Fibroblast of gingiva (primary cell): ENCODE measurements around the gene ATG14.
"Not testable (repeated sequence)": the region's sequence is repeated elsewhere in the genome, so short reads cannot be mapped to it uniquely, and the experiment has no call there.

Experiments
- DNase-seq: peaks from one replicate; pipeline ENCODE4 v3.0.0-alpha.2; 2011; ENCODE audit warnings: low read depth

Gene ATG14

DNA sequence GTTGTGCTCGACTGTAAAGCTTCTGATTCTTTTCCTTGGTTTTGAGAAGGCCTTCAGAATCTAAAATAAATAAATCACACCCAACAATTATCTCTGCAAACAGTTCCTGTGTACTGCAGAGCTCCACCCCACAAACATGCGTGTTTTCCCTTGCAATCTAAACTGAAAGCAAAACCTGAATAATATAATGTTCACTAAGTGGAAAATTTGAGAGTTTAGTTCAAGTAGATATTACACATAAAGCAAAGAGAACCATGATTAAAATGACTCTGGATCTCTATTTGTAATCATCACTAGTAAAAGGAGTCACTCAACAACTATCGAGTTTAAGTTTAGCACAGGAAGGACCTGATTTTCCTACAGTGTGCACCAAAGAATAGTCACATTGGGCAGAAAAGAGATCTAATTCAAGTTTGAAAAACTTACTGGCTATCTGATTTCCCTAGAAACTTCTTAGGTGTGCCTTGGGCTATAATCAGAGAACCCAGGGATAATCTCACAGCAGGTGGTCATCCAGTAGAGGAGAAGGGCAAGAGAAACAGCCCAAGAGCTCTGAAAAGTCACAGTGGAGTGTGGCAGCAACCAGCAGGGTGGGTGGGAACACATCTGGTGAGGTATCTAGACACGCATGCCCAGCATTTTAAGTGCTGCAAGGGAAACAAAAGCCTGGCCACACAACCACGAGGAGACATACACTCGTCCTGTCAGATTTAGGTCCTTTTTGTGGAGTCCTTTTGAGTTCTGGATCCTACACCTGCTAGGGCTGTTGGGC lies 25.4 kb downstream of the ATG14 start:
- no peak for DNase-seq

DNA sequence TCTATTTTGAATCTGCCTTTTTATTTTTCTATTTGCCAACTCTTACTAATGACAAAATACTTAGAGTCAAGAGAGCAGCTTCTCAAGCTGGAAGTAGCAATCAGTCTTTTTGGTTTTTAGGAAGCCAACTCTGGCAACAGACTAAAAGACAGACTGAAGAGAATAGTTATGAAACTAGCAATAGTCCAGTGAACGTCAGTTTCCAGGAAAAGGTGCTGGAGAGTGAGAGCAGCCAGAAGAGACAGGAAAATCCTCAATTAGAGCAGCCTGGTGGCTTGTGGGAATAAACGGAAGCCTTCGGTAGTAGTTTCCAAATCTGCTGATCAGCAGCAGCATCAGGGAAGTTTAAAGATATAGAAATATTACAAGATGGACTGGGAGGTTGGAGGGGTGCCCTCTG lies 27.1 kb downstream of the ATG14 start:
- DNase-seq, result no peak

GRCh38 chr14:55383541-55384140 lies 28.0 kb downstream of the ATG14 start:
- no peak for DNase-seq

- not testable (repeated sequence) for DNase-seq
Measured at GRCh38 chr14:55383056-55383466, 28.6 kb downstream of the ATG14 start.

GRCh38 chr14:55382483-55382882 lies 29.1 kb downstream of the ATG14 start:
- DNase-seq, result no peak

- no peak for DNase-seq
Measured at GRCh38 chr14:55381561-55381960, 30.1 kb downstream of the ATG14 start.

- no peak for DNase-seq
Measured at GRCh38 chr14:55381040-55381439, 30.6 kb downstream of the ATG14 start.

DNA sequence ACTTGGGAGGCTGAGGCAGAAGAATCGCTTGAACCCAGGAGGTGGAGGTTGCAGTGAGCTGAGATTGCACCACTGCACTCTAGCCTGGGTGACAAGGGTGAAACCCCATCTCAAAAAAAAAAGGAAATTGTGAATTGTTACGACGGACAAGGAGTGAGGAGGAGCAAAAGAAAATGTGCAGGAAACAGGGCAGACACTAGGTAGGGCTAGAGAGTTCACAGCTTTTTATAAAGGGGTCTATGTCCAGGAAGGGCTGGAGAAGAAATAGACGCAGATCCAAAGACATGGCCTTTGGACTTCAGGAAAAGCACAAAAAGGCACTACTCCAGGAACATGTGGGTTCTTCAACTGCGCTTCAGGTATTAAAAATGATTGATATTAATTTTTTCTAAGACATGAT lies 34.4 kb downstream of the ATG14 start:
- no peak for DNase-seq

DNA sequence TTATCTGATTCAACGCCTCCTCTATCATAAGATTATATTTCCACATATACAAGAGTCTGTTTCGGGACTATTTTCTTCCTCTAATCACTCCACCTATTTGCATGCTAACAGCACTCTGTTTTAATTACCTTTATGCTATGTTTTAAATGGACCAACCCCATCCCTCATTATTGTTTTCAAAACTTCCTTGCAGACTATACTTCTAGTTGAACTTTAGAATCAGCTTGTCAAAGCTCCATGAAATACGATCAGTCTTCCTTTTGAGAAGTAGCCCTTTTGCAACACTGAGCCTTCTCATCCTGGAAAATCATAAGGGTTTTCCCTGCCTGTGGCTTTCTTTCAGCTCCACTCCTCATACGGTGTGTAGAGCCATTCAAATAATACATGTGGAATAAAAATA lies 36.9 kb downstream of the ATG14 start:
- DNase-seq, result no peak

- DNase-seq, result peak; percentile 36
Measured at GRCh38 chr14:55373784-55374705, 37.6 kb downstream of the ATG14 start.

GRCh38 chr14:55372825-55373224 lies 38.8 kb downstream of the ATG14 start:
- DNase-seq, result no peak

GRCh38 chr14:55372423-55372822 lies 39.2 kb downstream of the ATG14 start:
- DNase-seq, result no peak

DNA sequence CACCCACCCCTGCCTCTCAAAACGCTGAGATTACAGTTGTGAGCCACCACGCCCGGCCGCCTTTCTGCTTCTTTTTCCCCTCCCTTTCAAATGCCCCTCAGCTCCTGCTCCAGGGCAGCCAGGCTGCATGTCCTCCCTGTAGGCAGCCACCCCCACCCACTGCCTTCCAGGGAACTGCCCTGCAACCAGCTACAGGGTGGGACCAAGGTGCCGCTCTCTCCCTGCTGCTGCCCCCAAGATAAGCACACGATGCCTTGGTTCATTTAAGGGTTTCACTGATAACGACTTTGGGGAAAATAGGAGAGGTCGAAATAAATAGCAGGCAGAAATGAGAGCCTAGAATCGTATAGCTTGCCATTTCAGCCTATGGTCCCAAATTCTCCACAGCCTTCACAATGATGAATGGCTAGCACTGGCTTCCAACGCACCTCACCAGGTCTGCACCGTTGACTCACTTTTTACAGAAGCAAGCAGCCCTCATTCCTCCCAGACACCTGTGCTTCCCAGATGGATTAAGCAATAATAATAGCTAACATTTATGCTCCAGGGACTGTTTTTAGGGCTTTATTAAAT lies 40.7 kb downstream of the ATG14 start:
- DNase-seq, result no peak

DNA sequence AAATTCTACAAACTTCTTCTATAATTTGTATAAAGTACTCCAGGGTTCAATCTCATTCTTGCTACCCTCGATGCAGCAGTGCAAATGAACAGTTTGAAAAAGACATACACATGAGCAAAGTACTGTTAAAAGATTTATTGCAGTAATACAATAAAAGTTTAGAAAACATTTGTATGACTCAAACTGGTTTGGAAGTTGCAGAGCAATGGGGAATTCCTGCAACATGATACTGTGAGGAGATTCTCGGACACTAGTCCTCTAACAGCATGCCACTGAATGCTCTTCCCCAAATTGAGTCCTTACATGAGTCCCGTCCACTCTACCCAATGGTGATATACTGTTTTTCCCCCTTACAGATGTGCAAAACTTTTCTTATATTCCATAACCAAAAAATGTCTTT lies 45.4 kb downstream of the ATG14 start:
- DNase-seq, result peak; percentile 59

- DNase-seq, result peak; percentile 41
Measured at GRCh38 chr14:55361190-55361589, 50.4 kb downstream of the ATG14 start.

DNA sequence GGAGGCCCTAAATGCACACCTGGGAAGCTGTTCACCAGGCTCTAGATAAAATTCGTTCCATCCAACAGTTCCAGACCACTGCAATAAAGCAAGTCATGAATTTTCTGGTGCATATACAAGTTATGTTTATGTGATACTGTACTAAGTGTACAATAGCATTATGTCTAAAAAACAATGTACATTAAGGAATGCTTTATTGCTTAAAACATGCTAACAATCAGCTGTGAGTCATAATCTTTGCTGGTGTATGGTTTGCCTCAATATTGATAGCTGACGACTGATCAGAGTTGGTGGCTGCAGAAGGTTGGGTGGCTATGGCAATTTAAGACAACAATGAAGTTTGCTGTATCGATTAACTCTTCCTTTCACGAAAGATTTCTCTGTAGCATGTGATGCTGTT lies 52.3 kb downstream of the ATG14 start:
- no peak for DNase-seq

DNA sequence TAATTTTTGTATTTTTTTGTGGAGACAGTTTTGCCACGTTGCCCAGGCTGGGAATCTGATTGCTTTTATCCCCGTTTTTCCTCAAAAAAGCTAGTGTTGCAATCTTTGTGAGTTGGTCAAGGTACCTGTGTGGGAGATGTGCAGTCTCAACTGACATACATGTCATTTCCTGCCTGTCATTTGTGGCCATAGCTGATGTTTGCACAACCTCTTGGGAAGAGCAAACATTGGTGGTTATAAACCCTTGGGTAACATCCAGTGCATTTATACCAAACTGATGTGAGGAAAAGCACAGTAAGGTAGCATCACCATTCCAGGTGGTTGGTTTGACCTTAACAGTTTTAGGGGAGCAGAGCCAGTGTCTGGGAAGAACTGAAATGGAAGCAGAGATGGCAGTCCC lies 54.7 kb downstream of the ATG14 start:
- no peak for DNase-seq

GRCh38 chr14:55355922-55356321 lies 55.7 kb downstream of the ATG14 start:
- DNase-seq, result no peak

- peak; percentile 33 for DNase-seq
Measured at GRCh38 chr14:55354500-55354899, 57.1 kb downstream of the ATG14 start.

DNA sequence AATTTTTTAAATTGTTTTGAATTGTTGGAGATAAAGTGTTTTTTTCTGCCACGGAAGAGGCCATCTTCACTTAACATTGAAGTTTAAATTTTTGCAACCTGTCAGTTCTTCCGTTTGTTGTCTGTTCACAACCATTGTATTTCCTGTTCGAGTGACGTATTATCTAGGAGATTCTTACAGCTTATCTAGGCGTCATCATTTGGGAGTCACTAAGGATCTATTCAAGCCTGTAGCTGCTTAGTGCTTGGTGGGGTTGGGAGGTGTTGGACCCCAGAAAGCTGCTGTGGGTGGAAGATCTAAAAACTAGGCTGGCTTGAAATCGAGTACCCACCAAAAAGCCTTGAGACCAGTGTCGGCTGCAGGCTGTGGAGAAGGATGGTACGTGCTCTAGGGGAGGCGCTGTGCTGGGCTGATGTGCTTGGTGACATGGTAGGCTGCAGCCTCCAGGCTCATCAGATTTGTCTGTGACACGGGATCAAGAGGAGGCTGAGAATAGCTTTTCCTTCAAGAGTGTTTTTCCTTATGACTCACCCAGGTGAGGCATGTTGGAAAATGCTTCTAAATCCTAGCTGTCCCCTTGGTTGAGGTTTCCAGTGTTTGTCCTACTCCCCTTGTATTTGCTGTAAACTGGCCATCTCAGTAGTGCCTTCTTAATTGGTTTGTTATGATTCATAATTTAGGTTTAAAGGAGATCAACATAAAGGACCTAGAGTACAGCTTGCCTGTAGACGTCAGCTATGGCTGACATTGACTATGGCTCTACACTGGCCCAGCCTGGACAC lies 57.8 kb downstream of the ATG14 start:
- no peak for DNase-seq

DNA sequence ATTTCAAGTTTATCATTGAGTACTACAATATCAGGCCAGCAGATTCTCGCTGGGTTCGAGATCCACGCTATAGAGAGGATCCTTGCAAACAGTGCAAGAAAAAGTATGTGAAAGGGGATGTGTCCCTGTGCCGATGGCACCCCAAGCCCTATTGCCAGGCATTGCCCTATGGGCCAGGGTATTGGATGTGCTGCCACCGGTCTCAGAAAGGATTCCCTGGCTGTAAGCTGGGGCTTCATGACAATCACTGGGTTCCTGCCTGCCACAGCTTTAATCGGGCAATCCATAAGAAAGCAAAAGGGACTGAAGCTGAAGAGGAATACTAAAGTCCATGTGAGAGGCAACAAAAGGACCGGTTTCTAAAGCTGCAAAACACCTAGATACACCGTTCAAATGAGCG lies 59.4 kb downstream of the ATG14 start:
- no peak for DNase-seq

- no peak for DNase-seq
Measured at GRCh38 chr14:55351111-55351510, 60.5 kb downstream of the ATG14 start.
